HepG2 (cell line): ENCODE results near the gene ADPRS. TPM values are rescaled to one million over a fixed set of nuclear protein-coding genes. Genes with fewer than 3 reads are reported as not detected.

Experiments
- KLF6 ChIP-seq: IDR thresholded peaks from 2 replicates; pipeline ENCODE4 v1.8.0; 2016; ENCODE audit warnings: missing biosample characterization, missing genetic modification reagents
- MLX ChIP-seq: IDR thresholded peaks from 2 replicates; pipeline ENCODE4 v1.6.1; 2016
- MZF1 ChIP-seq: sonication (generic); formaldehyde crosslinking; IDR thresholded peaks from 2 replicates; pipeline ENCODE4 v1.8.1; 2023; ENCODE audit warnings: mild to moderate bottlenecking, missing genetic modification reagents, borderline replicate concordance
- NR2F1 ChIP-seq, 2 experiments: fragments of 450-650 bp in 1 of 2; formaldehyde crosslinking in 1 of 2; IDR thresholded peaks; 2 replicates each; pipeline versions ENCODE4 v1.5.0 to v1.6.1; 2016 to 2020; ENCODE audit warnings: mild to moderate bottlenecking in 1 of 2, missing compliant biosample characterization in 1 of 2, missing genetic modification reagents in 1 of 2, moderate library complexity in 1 of 2
- PCBP2 ChIP-seq: fragments of 200-400 bp; formaldehyde crosslinking; optimal IDR thresholded peaks from 2 replicates; pipeline ENCODE3; 2018; ENCODE audit warnings: low read length, low read depth; ENCODE audit not compliant: poor library complexity, severe bottlenecking
- RFX3 ChIP-seq: IDR thresholded peaks from 2 replicates; pipeline ENCODE4 v1.6.1; 2016; ENCODE audit warnings: missing biosample characterization, missing genetic modification reagents
- RXRA ChIP-seq: sonication (generic); formaldehyde crosslinking; IDR thresholded peaks from 2 replicates; pipeline ENCODE4 v1.5.1; 2020; ENCODE audit warnings: missing genetic modification reagents
- ZBTB21 ChIP-seq: sonication (generic); formaldehyde crosslinking; IDR thresholded peaks from 2 replicates; pipeline ENCODE4 v1.4.0; 2020; ENCODE audit warnings: missing genetic modification reagents
- ZNF160 ChIP-seq: sonication (generic); formaldehyde crosslinking; IDR thresholded peaks from 2 replicates; pipeline ENCODE4 v1.8.0; 2022; ENCODE audit warnings: mild to moderate bottlenecking, inconsistent platforms, missing genetic modification reagents
- ZNF205 ChIP-seq: IDR thresholded peaks from 2 replicates; pipeline ENCODE4 v1.6.1; 2018; ENCODE audit warnings: missing biosample characterization, missing genetic modification reagents
- ZNF224 ChIP-seq: sonication (generic); formaldehyde crosslinking; IDR thresholded peaks from 2 replicates; pipeline ENCODE4 v1.5.0; 2020; ENCODE audit warnings: mild to moderate bottlenecking, missing genetic modification reagents
- polyA plus RNA-seq, 8 experiments: library from polyadenylated mRNA; depleted of rRNA in 3 of 8; stranded (reverse) in 7 of 8; unstranded in 1 of 8; fragments of >200 nt; fragmentation: Illumina TruSeq in 4 of 8; extraction: Trizol in 4 of 8; gene quantifications; 2 replicates each; pipeline versions ENCODE4 v1.2.1 to v1.2.3, GENCODE V29; 2011 to 2016; ENCODE audit warnings: low read depth in 4 of 8, missing spikeins in 1 of 8, mixed read lengths in 1 of 8; ENCODE audit not compliant: insufficient read depth in 1 of 8
- total RNA-seq, 5 experiments: library from RNA; depleted of rRNA; stranded (reverse); fragments of >200 nt; fragmentation: Illumina TruSeq; extraction: Trizol; gene quantifications; 2 replicates each; pipeline ENCODE4 v1.2.3, GENCODE V29; 2016; ENCODE audit warnings: low read depth in 1 of 5
- TF ChIP-seq, protein P1 (sequence below): sonication (generic); formaldehyde crosslinking; IDR thresholded peaks from 2 replicates; pipeline ENCODE4 v1.4.0; 2020; ENCODE audit warnings: missing genetic modification reagents, borderline replicate concordance

Gene ADPRS
- total and polyA plus RNA-seq, 2 of the 13 experiments (the other 11 are each of a cell fraction or from before 2014, with no cell fraction given): 30.6 to 36.4 TPM

- peak; percentile 7; the same call in 1 of the 2 replicates for TF ChIP-seq MZF1 (CRISPR knock-in tag)
- TF ChIP-seq ZNF160 (CRISPR knock-in tag): no peak
- TF ChIP-seq RFX3 (CRISPR knock-in tag): no peak
- 0 out of 2 replicates have a peak, but pooled peaks have one; percentile 6 for TF ChIP-seq RXRA (CRISPR knock-in tag)
- TF ChIP-seq, protein P1, sequence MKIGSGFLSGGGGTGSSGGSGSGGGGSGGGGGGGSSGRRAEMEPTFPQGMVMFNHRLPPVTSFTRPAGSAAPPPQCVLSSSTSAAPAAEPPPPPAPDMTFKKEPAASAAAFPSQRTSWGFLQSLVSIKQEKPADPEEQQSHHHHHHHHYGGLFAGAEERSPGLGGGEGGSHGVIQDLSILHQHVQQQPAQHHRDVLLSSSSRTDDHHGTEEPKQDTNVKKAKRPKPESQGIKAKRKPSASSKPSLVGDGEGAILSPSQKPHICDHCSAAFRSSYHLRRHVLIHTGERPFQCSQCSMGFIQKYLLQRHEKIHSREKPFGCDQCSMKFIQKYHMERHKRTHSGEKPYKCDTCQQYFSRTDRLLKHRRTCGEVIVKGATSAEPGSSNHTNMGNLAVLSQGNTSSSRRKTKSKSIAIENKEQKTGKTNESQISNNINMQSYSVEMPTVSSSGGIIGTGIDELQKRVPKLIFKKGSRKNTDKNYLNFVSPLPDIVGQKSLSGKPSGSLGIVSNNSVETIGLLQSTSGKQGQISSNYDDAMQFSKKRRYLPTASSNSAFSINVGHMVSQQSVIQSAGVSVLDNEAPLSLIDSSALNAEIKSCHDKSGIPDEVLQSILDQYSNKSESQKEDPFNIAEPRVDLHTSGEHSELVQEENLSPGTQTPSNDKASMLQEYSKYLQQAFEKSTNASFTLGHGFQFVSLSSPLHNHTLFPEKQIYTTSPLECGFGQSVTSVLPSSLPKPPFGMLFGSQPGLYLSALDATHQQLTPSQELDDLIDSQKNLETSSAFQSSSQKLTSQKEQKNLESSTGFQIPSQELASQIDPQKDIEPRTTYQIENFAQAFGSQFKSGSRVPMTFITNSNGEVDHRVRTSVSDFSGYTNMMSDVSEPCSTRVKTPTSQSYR (CRISPR knock-in tag): no peak
- 0 out of 2 replicates have a peak, but pooled peaks have one; percentile 8 for TF ChIP-seq ZNF224 (CRISPR knock-in tag)
- TF ChIP-seq KLF6: no peak
- peak; percentile 52 for TF ChIP-seq PCBP2
- TF ChIP-seq ZBTB21 (CRISPR knock-in tag): no peak
- TF ChIP-seq ZNF205 (CRISPR knock-in tag): no peak
- no peak for TF ChIP-seq MLX (CRISPR knock-in tag)
- no peak for TF ChIP-seq NR2F1 (CRISPR knock-in tag; IDR thresholded peaks at IDR 0.05)
Observed at GRCh38 chr1:36089393-36090121, 865 bp downstream of the ADPRS start (continued).
